ENCODE results near the gene CD9.

- no peak for TF ChIP-seq CTCF (IDR thresholded peaks at IDR 0.05; ENCODE audit: borderline replicate concordance, extremely low read depth, low read length, poor library complexity, severe bottlenecking)
- TF ChIP-seq EZH2 (IDR thresholded peaks at IDR 0.05; ENCODE audit: borderline replicate concordance, low read depth, low read length, severe bottlenecking), result no peak
Observed at GRCh38 chr12:6215120-6215807, 15.1 kb downstream of the CD9 start.

All from DND-41 (cell line).